ENCODE measurements around the gene PRICKLE3. TPM values are rescaled to one million over a fixed set of nuclear protein-coding genes. Genes with fewer than 3 reads are reported as not detected.

PRICKLE3 gene
- total RNA-seq, 2 donors from 2014 or later: 7.5 to 13.2 TPM

DNA sequence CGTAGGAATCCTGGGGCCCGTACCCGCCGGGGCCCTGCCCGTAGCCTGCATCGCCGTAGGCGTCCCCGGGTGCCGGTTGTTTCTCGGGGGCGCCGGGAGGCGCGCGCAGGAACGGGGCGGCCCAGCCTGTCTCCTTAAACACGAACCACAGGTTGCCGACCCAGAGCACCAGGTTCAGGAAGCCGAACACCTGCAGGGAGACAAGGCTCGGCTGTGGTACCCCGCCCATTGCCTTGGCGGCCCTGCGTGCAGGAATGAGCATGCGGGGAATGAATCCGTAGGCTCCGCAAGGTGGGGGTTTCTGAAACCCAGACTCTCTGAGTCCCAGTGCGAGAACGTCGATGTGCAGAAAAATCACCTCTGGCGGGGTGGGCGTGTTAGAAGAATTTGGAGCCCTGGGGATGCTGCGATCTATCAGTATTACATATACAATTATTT, 5.4 kb upstream of the PRICKLE3 start:
- no peaks in the 10 kb centered on the region for H3K9me3 ChIP-seq
- peak overlapping the region; percentile 79 to 95 (median 86) for H3K27ac ChIP-seq
- 1 to 4% methylated on average over 6 to 32 of the region's 34 CpGs for WGBS, 2 donors
- ATAC-seq (no peak), DNase-seq (peak in 1 of 4 donors; percentile 24)
- H3K36me3 ChIP-seq (replicated peaks in 1 of 2; ENCODE audit: insufficient read depth in 1 of 2, low read depth in 2 of 2): no peaks in the 10 kb centered on the region
- intact Hi-C loops (cut with DNase I): no loop called here
- peak overlapping the region; percentile 27 to 43 for H3K4me3 ChIP-seq
- H3K4me1 ChIP-seq: peaks cover 6% of the 10 kb centered on the region
- H3K27me3 ChIP-seq: no peaks in the 10 kb centered on the region
- TF ChIP-seq, protein P1, sequence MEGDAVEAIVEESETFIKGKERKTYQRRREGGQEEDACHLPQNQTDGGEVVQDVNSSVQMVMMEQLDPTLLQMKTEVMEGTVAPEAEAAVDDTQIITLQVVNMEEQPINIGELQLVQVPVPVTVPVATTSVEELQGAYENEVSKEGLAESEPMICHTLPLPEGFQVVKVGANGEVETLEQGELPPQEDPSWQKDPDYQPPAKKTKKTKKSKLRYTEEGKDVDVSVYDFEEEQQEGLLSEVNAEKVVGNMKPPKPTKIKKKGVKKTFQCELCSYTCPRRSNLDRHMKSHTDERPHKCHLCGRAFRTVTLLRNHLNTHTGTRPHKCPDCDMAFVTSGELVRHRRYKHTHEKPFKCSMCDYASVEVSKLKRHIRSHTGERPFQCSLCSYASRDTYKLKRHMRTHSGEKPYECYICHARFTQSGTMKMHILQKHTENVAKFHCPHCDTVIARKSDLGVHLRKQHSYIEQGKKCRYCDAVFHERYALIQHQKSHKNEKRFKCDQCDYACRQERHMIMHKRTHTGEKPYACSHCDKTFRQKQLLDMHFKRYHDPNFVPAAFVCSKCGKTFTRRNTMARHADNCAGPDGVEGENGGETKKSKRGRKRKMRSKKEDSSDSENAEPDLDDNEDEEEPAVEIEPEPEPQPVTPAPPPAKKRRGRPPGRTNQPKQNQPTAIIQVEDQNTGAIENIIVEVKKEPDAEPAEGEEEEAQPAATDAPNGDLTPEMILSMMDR (IDR thresholded peaks at IDR 0.05): no peak
- no peak for TF ChIP-seq POLR2A (IDR thresholded peaks at IDR 0.05)

DNA sequence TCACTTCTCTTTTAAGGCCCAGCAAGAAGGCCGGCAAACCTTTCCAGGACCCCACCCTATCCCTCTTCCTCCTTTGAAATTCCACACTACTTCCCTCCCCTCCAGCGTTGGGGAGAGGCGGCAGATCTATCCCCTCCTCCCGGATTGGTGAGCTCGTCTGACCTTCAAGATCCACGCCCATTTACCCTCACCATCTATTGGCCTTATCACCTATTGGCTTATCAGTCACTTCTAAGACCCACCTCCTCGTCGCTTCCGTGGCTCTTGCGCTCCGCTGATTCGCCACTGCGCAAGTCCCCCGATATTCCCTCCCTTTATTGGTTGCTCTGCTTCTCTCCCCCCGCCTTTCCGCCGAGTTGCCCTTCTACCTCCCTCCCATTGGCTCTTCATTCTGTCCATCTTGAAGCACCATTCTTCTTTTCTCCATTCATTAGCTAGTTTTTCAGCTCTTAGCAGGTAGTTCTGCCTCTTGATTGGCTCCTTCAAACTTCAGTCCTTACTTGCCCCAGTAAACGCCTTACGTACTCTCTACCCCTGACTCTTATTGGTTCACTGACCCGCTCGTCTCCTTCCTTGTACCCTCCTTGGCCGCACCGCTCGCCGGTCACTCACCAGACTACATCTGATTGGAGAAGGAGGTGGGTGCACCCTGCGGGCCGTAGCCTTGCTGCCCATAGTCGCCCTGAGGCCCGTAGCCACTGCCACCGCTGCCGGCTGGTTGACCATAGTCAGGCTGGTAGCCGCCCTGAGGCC, 4.8 kb upstream of the PRICKLE3 start:
- intact Hi-C loops (cut with DNase I): no loop called here
- H3K27me3 ChIP-seq: no peaks in the 10 kb centered on the region
- H3K4me3 ChIP-seq: peak overlapping the region; percentile 27 to 43
- DNase-seq: peak; percentile 89 to 97 (median 92)
- H3K27ac ChIP-seq: peak overlapping the region; percentile 79 to 95 (median 86)
- peak; percentile 91 for ATAC-seq
- peaks cover 10% of the 10 kb centered on the region for H3K4me1 ChIP-seq
- 0% methylated on average over 25 of the region's 32 CpGs for WGBS, 2 donors
- no peaks in the 10 kb centered on the region for H3K9me3 ChIP-seq
- peak; percentile 83 to 93 (median 92) for TF ChIP-seq POLR2A (IDR thresholded peaks at IDR 0.05)
- TF ChIP-seq, protein P1 (IDR thresholded peaks at IDR 0.05): no peak
- H3K36me3 ChIP-seq (replicated peaks in 1 of 2; ENCODE audit: insufficient read depth in 1 of 2, low read depth in 2 of 2): no peaks in the 10 kb centered on the region

DNA sequence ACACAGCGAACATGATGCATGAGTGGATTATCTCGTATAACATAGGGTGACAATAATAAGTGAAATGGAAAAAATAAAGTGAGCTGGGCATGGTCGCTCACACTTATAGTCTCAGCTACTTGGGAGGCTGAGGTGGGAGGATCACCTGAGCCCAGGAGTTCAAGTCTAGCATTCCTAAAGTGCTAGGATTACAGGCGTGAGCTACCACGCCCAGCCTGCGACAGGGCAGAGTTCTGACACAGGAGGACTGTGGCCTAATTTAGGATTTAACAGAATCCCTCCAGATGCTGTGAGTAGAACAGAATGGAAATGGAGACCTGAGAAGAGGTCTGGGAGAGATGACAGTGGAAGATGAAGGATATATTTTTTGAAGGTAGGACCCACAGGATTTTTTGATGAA, 3.4 kb upstream of the PRICKLE3 start:
- intact Hi-C loops (cut with DNase I): no loop called here
- H3K4me3 ChIP-seq: no peak overlapping the region
- 76 to 82% methylated on average over 6 of the region's 6 CpGs for WGBS, 2 donors
- H3K36me3 ChIP-seq (replicated peaks in 1 of 2; ENCODE audit: insufficient read depth in 1 of 2, low read depth in 2 of 2): no peaks in the 10 kb centered on the region
- H3K27me3 ChIP-seq: no peaks in the 10 kb centered on the region
- no peak for TF ChIP-seq POLR2A (IDR thresholded peaks at IDR 0.05)
- TF ChIP-seq, protein P1 (IDR thresholded peaks at IDR 0.05): no peak
- no peak for ATAC-seq
- peak overlapping the region in 3 of 4 donors; percentile 77 to 87 (median 78) for H3K27ac ChIP-seq
- H3K9me3 ChIP-seq: no peaks in the 10 kb centered on the region
- DNase-seq: no peak
- H3K4me1 ChIP-seq: peaks cover 17% of the 10 kb centered on the region

DNA sequence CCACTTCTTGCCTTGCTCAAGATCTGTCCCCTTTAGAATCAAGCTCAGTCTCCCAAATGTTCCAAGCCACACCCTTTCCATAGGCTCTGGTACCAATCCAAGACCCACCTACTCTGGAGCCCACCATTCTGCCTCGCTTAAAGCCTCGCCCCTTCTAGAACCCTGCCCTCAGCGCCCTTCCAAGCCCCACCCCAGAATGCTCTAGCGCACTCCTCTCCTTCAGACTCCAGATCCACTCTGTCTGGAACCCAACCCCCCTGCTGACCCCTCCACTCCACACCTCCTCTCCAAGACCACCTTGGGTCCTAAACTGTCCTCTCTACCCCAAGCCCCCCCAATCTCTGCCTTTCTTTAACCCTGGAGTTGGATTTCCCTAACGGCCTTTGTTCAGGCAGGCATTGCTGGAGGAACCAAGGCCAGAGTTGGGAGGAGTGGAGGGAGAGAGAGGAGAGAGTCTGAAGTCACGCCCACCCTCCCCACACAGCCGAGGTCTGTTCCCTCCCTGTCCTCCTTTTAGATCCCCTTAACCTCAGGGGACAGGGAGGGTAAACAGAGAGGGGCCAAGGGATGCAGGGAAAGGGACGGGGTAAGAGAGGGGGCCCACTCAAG, 2.4 kb upstream of the PRICKLE3 start:
- no peak for ATAC-seq
- intact Hi-C loops (cut with DNase I): no loop called here
- H3K4me3 ChIP-seq: no peak overlapping the region
- no peaks in the 10 kb centered on the region for H3K27me3 ChIP-seq
- TF ChIP-seq, protein P1 (IDR thresholded peaks at IDR 0.05): no peak
- TF ChIP-seq POLR2A (IDR thresholded peaks at IDR 0.05): no peak
- peaks cover 20% of the 10 kb centered on the region for H3K4me1 ChIP-seq
- no peak for DNase-seq
- no peak overlapping the region for H3K27ac ChIP-seq
- no peaks in the 10 kb centered on the region for H3K36me3 ChIP-seq (replicated peaks in 1 of 2; ENCODE audit: insufficient read depth in 1 of 2, low read depth in 2 of 2)
- 66 to 70% methylated on average over 8 of the region's 8 CpGs for WGBS, 2 donors
- H3K9me3 ChIP-seq: no peaks in the 10 kb centered on the region
